Stimulated activated CD8-positive, alpha-beta memory T cell treated with anti-CD3 and anti-CD28 coated beads, Interleukin-7, amount 100 ng/mL, for 24 hours (primary cell): ENCODE results near the gene CCDC51.
"Not testable (repeated sequence)": the region's sequence is repeated elsewhere in the genome, so short reads cannot be mapped to it uniquely, and the experiment has no call there.

Experiments
- DNase-seq: peaks from one replicate; pipeline ENCODE4 v3.0.0-alpha.2; 2020; ENCODE audit warnings: low read depth

Gene CCDC51

GRCh38 chr3:48405971-48406370 is 33.9 kb downstream of the CCDC51 start:
- no peak for DNase-seq

GRCh38 chr3:48405343-48405881 is 34.5 kb downstream of the CCDC51 start:
- DNase-seq = no peak

- DNase-seq = no peak
Measured at GRCh38 chr3:48404440-48405342, 35.2 kb downstream of the CCDC51 start.

GRCh38 chr3:48403533-48404439 is 36.1 kb downstream of the CCDC51 start:
- no peak for DNase-seq

GRCh38 chr3:48402907-48403306 is 37.0 kb downstream of the CCDC51 start:
- no peak for DNase-seq

GRCh38 chr3:48402281-48402732 is 37.6 kb downstream of the CCDC51 start:
- DNase-seq = no peak

GRCh38 chr3:48401434-48401901 is 38.5 kb downstream of the CCDC51 start:
- not testable (repeated sequence) for DNase-seq

GRCh38 chr3:48400824-48401433 is 39.0 kb downstream of the CCDC51 start:
- peak; percentile 21 for DNase-seq

GRCh38 chr3:48399387-48400172 is 40.3 kb downstream of the CCDC51 start:
- DNase-seq = no peak

GRCh38 chr3:48398701-48399386 is 41.1 kb downstream of the CCDC51 start:
- no peak for DNase-seq

- DNase-seq = no peak
Measured at GRCh38 chr3:48397767-48398681, 41.9 kb downstream of the CCDC51 start.

- DNase-seq = no peak
Measured at GRCh38 chr3:48395714-48396113, 44.2 kb downstream of the CCDC51 start.

- no peak for DNase-seq
Measured at GRCh38 chr3:48394391-48394790, 45.5 kb downstream of the CCDC51 start.

- no peak for DNase-seq
Measured at GRCh38 chr3:48388966-48389365, 51.0 kb downstream of the CCDC51 start.

- DNase-seq = no peak
Measured at GRCh38 chr3:48387634-48388033, 52.3 kb downstream of the CCDC51 start.
